PC-3 (cell line): ENCODE data around the gene ARHGAP26. TPM values are rescaled to one million over a fixed set of nuclear protein-coding genes. Genes with fewer than 3 reads are reported as not detected.

Source experiments
- ATAC-seq: fragments of 200-7000 bp; cut with Tn5 transposase; 2 replicates; pipeline ENCODE4 v1.9.1; 2020; ENCODE audit warnings: mild to moderate bottlenecking, moderate library complexity
- BruUV-seq: library from RNA; stranded (reverse); fragments of 400-500 nt; replicated peaks from 2 replicates; lab custom pipeline; 2021; lab: Mats Ljungman, UMichigan
- CTCF ChIA-PET: fragments of 300-600 bp; sonication (Branson Sonifier 250); formaldehyde crosslinking; loops from one replicate; lab custom pipeline; 2022; ENCODE audit warnings: antibody characterized with exemption; lab: Charles Lee
- POLR2A ChIA-PET: fragments of 300-600 bp; sonication (Branson Sonifier 250); formaldehyde crosslinking; loops from one replicate; lab custom pipeline; 2022; ENCODE audit warnings: antibody characterized with exemption; ENCODE audit not compliant: unreplicated experiment; lab: Charles Lee
- DNase-seq: peaks from one replicate; pipeline ENCODE4 v3.0.0-alpha.2; 2015
- H2AFZ ChIP-seq: fragments of 300-600 bp; sonication (generic); 2 replicates; pipeline ENCODE4 v1.6.0; 2016; ENCODE audit warnings: antibody characterized with exemption, low read length
- H3F3A ChIP-seq: fragments of 300-600 bp; sonication (generic); one replicate; pipeline ENCODE4 v1.6.0; 2017; ENCODE audit warnings: antibody characterized with exemption, low read length, control low read depth, mild to moderate bottlenecking; ENCODE audit not compliant: unreplicated experiment
- H3K27ac ChIP-seq: fragments of 300-600 bp; sonication (generic); 2 replicates; pipeline ENCODE4 v1.5.1; 2016; ENCODE audit warnings: mild to moderate bottlenecking, low read length
- H3K27me3 ChIP-seq: fragments of 300-600 bp; sonication (generic); 2 replicates; pipeline ENCODE4 v1.6.1; 2016; ENCODE audit warnings: low read length, mixed read lengths
- H3K36me3 ChIP-seq: fragments of 300-600 bp; sonication (generic); 2 replicates; pipeline ENCODE4 v1.6.1; 2016; ENCODE audit warnings: low read depth, mixed run types, low read length, mixed read lengths
- H3K4me1 ChIP-seq: fragments of 300-600 bp; sonication (generic); 2 replicates; pipeline ENCODE4 v1.5.1; 2016; ENCODE audit warnings: low read length; ENCODE audit not compliant: insufficient read depth
- H3K4me2 ChIP-seq: fragments of 300-600 bp; sonication (generic); 2 replicates; pipeline ENCODE4 v1.6.0; 2016; ENCODE audit warnings: low read length
- H3K4me3 ChIP-seq: fragments of 300-600 bp; sonication (generic); 2 replicates; pipeline ENCODE4 v1.5.1; 2016; ENCODE audit warnings: mild to moderate bottlenecking, low read length, mixed read lengths
- H3K79me2 ChIP-seq: fragments of 300-600 bp; sonication (generic); 2 replicates; pipeline ENCODE4 v1.6.1; 2017; ENCODE audit warnings: low read length, mixed read lengths
- H3K9ac ChIP-seq: fragments of 300-600 bp; sonication (generic); 2 replicates; pipeline ENCODE4 v1.6.0; 2016; ENCODE audit warnings: mild to moderate bottlenecking, low read length
- H3K9me2 ChIP-seq: fragments of 300-600 bp; sonication (generic); replicated peaks from 2 replicates; pipeline ENCODE4 v1.6.1; 2016; ENCODE audit warnings: mixed run types, low read length, mixed read lengths
- H3K9me3 ChIP-seq: fragments of 300-600 bp; sonication (generic); 2 replicates; pipeline ENCODE4 v1.6.1; 2016; ENCODE audit warnings: low read length, mixed read lengths
- H4K20me1 ChIP-seq: fragments of 300-600 bp; sonication (generic); 2 replicates; pipeline ENCODE4 v1.6.1; 2016; ENCODE audit warnings: low read length, mixed read lengths
- EZH2 ChIP-seq: fragments of 300-600 bp; sonication (generic); IDR thresholded peaks from one replicate; pipeline ENCODE4 v1.6.1; 2017; ENCODE audit warnings: antibody characterized with exemption, mild to moderate bottlenecking, low read length; ENCODE audit not compliant: unreplicated experiment
- EZH2phosphoT487 ChIP-seq: fragments of 300-600 bp; sonication (generic); IDR thresholded peaks from 2 replicates; pipeline ENCODE4 v1.6.1; 2018; ENCODE audit warnings: mild to moderate bottlenecking, antibody characterized with exemption, low read length, borderline replicate concordance
- intact Hi-C: fragments of 100-400 bp; cut with micrococcal nuclease; formaldehyde crosslinking; loops from 2 replicates; pipeline ENCODE4 v1.9.0; 2023
- total RNA-seq: library from RNA; depleted of rRNA; stranded (reverse); fragments of >200 nt; gene quantifications from 2 replicates; pipeline ENCODE4 v1.2.3, GENCODE V29; 2014
- TF ChIP-seq, protein P1 (sequence below): fragments of 300-600 bp; sonication (generic); conservative IDR thresholded peaks from 2 replicates; pipeline ENCODE4 v1.5.1; 2017; ENCODE audit warnings: antibody characterized with exemption, low read depth, mild to moderate bottlenecking, low read length

The ARHGAP26 gene
- total RNA-seq, 1 experiment from 2014 or later = 11.7 TPM

DNA sequence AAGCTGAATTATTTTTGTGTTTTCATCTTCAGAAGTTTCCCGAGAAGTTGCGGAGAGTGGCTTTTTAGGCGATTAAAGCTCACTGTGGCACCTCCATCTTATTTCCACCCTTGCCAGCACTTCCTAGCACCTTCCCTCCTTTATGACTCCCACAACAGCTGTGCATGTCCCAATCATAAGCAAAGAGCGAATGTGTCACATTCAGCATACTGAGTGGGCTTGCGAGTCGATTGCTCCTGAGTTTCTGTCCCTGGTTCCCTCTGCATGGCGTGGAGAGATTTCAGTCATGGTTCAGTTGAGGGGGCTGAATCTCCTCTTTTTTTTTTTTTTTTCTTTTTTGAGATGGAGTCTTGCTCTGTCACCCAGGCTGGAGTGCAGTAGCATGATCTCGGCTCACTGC is 144.9 kb downstream of the ARHGAP26 start:
- TF ChIP-seq EZH2phosphoT487 (no peak), EZH2 (no peak)
- TF ChIP-seq, protein P1, sequence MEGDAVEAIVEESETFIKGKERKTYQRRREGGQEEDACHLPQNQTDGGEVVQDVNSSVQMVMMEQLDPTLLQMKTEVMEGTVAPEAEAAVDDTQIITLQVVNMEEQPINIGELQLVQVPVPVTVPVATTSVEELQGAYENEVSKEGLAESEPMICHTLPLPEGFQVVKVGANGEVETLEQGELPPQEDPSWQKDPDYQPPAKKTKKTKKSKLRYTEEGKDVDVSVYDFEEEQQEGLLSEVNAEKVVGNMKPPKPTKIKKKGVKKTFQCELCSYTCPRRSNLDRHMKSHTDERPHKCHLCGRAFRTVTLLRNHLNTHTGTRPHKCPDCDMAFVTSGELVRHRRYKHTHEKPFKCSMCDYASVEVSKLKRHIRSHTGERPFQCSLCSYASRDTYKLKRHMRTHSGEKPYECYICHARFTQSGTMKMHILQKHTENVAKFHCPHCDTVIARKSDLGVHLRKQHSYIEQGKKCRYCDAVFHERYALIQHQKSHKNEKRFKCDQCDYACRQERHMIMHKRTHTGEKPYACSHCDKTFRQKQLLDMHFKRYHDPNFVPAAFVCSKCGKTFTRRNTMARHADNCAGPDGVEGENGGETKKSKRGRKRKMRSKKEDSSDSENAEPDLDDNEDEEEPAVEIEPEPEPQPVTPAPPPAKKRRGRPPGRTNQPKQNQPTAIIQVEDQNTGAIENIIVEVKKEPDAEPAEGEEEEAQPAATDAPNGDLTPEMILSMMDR = no peak
- no peak for ATAC-seq
- H2AFZ ChIP-seq = no peak overlapping the region
- intact Hi-C loops = loop anchor here (1.0 kb wide), 1 partner anchor 198 kb away; no protein-coding TSS in a partner anchor
- no peaks in the 10 kb centered on the region for H3K27me3 ChIP-seq
- H3K36me3 ChIP-seq = peaks cover 7% of the 10 kb centered on the region; the same call in 1 of the 2 replicates
- no peak overlapping the region for H3K4me2 ChIP-seq
- H3K4me3 ChIP-seq = no peak overlapping the region
- H3K9ac ChIP-seq = no peak overlapping the region
- peaks cover 11% of the 10 kb centered on the region; the same call in 1 of the 2 replicates for H3K4me1 ChIP-seq
- no peaks in the 10 kb centered on the region for H3F3A ChIP-seq
- no peaks in the 10 kb centered on the region for H3K9me2 ChIP-seq
- no peak for DNase-seq
- H3K79me2 ChIP-seq = no peaks in the 10 kb centered on the region
- no peak overlapping the region for H3K27ac ChIP-seq
- H4K20me1 ChIP-seq = no peaks in the 10 kb centered on the region
- BruUV-seq = no TSS peak
- ChIA-PET POLR2A (no interaction called here), CTCF (no interaction called here)
- no peaks in the 10 kb centered on the region for H3K9me3 ChIP-seq

DNA sequence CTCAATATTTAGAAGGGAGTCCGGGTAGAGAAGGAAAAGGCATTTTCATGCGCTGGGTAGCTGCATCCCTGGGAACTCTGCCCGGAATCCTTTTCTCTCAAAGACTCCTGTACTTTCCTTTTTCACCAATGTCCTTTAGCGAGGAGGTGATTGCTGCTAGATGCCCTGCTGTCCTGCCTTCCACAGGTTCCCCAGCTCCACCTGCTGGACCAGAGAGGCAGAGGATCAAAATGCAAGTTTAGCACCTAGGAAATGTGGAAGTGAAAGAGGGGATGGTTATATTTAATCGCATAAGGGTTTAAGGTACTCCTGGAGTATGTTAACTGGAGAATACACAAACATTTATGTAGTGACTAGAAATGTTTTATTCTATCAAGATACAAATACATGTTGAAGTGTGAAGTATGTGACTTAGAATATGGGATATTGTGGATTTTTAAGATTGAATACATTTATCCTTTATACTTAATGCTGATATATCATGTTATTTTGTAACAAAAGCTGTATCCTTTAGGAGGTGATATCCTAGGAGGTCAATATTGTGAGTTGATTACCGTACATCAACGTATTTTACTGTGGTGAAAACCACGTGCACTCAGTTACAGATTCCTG is 145.7 kb downstream of the ARHGAP26 start:
- no peaks in the 10 kb centered on the region for H4K20me1 ChIP-seq
- H3K4me2 ChIP-seq = no peak overlapping the region
- intact Hi-C loops = loop anchor here (1.0 kb wide), 1 partner anchor 199 kb away; no protein-coding TSS in a partner anchor
- H3K9me2 ChIP-seq = no peaks in the 10 kb centered on the region
- BruUV-seq = no TSS peak
- TF ChIP-seq EZH2phosphoT487 = no peak
- TF ChIP-seq, protein P1 = peak; percentile 82
- peak; percentile 63 for DNase-seq
- H3K9ac ChIP-seq = no peak overlapping the region
- H3K4me1 ChIP-seq = peaks cover 11% of the 10 kb centered on the region; the same call in 1 of the 2 replicates
- no peaks in the 10 kb centered on the region for H3F3A ChIP-seq
- peaks cover 7% of the 10 kb centered on the region; the same call in 1 of the 2 replicates for H3K36me3 ChIP-seq
- no peak overlapping the region for H2AFZ ChIP-seq
- no peaks in the 10 kb centered on the region for H3K27me3 ChIP-seq
- no peak overlapping the region for H3K4me3 ChIP-seq
- POLR2A ChIA-PET = interaction anchor here (0.6 kb wide), 1 partner anchor 26 kb away, joined by 4 read pairs; no protein-coding TSS in a partner anchor
- H3K79me2 ChIP-seq = no peaks in the 10 kb centered on the region
- no peaks in the 10 kb centered on the region for H3K9me3 ChIP-seq
- H3K27ac ChIP-seq = no peak overlapping the region
- CTCF ChIA-PET = interaction anchor here (0.6 kb wide), 1 partner anchor 52 kb away, joined by 3 read pairs; no protein-coding TSS in a partner anchor
- ATAC-seq = peak; percentile 81
